HepG2 (cell line): ENCODE measurements around the gene ZBTB7A. TPM values are rescaled to one million over a fixed set of nuclear protein-coding genes. Genes with fewer than 3 reads are reported as not detected.

Experiments
- ATAC-seq: fragments of 200-7000 bp; cut with Tn5 transposase; 3 replicates; pipeline ENCODE4 v1.9.1; 2020; ENCODE audit warnings: mild to moderate bottlenecking, moderate library complexity
- BruUV-seq: library from RNA; stranded (reverse); fragments of 400-500 nt; replicated peaks from 2 replicates; lab custom pipeline; 2021; lab: Mats Ljungman, UMichigan
- CTCF ChIA-PET: fragments of 300-600 bp; formaldehyde crosslinking; extraction: SDS; loops from one replicate; lab custom pipeline; 2021; ENCODE audit warnings: low total read pairs, inconsistent platforms, low intra/inter-chr PET ratio; lab: Yijun Ruan, JAX
- POLR2A ChIA-PET: fragments of 350-600 bp; sonication (Branson Sonifier 250); formaldehyde crosslinking; loops from one replicate; lab custom pipeline; 2020; ENCODE audit warnings: antibody characterized with exemption, inconsistent platforms; lab: Yijun Ruan, JAX
- DNase-seq: peaks from one replicate; pipeline ENCODE4 v3.0.0-alpha.2; 2015; ENCODE audit warnings: low spot score
- FAIRE-seq: peaks from 3 replicates; lab custom pipeline; 2011; peaks lifted over from hg19 to GRCh38; lab: Jason Lieb, UNC
- H2AFZ ChIP-seq: one replicate; pipeline ENCODE4 v1.6.1; 2011; ENCODE audit warnings: low read length, inconsistent platforms
- H3K27ac ChIP-seq: fragments of 300-600 bp; 3 replicates; pipeline ENCODE4 v1.8.0; 2011; ENCODE audit warnings: mixed run types, mild to moderate bottlenecking, mixed read lengths, low read length, inconsistent platforms; ENCODE audit not compliant: insufficient read depth; ENCODE audit errors: extremely low read length
- H3K27me3 ChIP-seq, 2 experiments: fragments of 200-600 bp in 1 of 2; 2 replicates in 1 of 2; 3 replicates in 1 of 2; pipeline versions ENCODE4 v1.6.0 to v1.8.0; 2011; ENCODE audit warnings: low read length in 2 of 2, mild to moderate bottlenecking in 2 of 2, moderate library complexity in 2 of 2, inconsistent platforms in 1 of 2; ENCODE audit not compliant: insufficient read depth in 2 of 2, control insufficient read depth in 1 of 2
- H3K36me3 ChIP-seq, 2 experiments: fragments of 200-600 bp in 1 of 2; replicated peaks in 1 of 2; 2 replicates in 1 of 2; 3 replicates in 1 of 2; pipeline versions ENCODE4 v1.5.1 to v1.8.0; 2011; ENCODE audit warnings: low read length in 2 of 2, inconsistent platforms in 1 of 2; ENCODE audit not compliant: insufficient read depth in 2 of 2, control insufficient read depth in 1 of 2
- H3K4me1 ChIP-seq: 2 replicates; pipeline ENCODE4 v1.5.1; 2012; ENCODE audit warnings: low read length, inconsistent platforms; ENCODE audit not compliant: insufficient read depth
- H3K4me2 ChIP-seq: 2 replicates; pipeline ENCODE4 v1.6.0; 2011; ENCODE audit warnings: low read depth, low read length, inconsistent platforms
- H3K4me3 ChIP-seq, 3 experiments: fragments of 200-600 bp in 1 of 3; sonication (generic), shearing (Covaris generic) in 1 of 3; replicated peaks in 1 of 3; 2 replicates each; pipeline ENCODE4 v1.5.1; 2011 to 2016; ENCODE audit warnings: low read length in 3 of 3, inconsistent platforms in 2 of 3, low read depth in 2 of 3, mild to moderate bottlenecking in 2 of 3, control low read depth in 1 of 3, mixed read lengths in 1 of 3; ENCODE audit not compliant: insufficient read depth in 1 of 3
- H3K79me2 ChIP-seq: one replicate; pipeline ENCODE4 v1.6.1; 2011; ENCODE audit warnings: low read length, inconsistent platforms; ENCODE audit not compliant: insufficient read depth
- H3K9ac ChIP-seq: 2 replicates; pipeline ENCODE4 v1.6.0; 2011; ENCODE audit warnings: mild to moderate bottlenecking, low read depth, low read length, inconsistent platforms; ENCODE audit not compliant: insufficient read depth
- H3K9me3 ChIP-seq: 2 replicates; pipeline ENCODE4 v1.5.1; 2012; ENCODE audit warnings: mild to moderate bottlenecking, low read length
- H4K20me1 ChIP-seq: 2 replicates; pipeline ENCODE4 v1.6.0; 2011; ENCODE audit warnings: inconsistent platforms, mild to moderate bottlenecking, low read length, moderate library complexity; ENCODE audit not compliant: insufficient read depth
- FOSL2 ChIP-seq: sonication (generic); formaldehyde crosslinking; IDR thresholded peaks from 2 replicates; pipeline ENCODE4 v1.4.0; 2020; ENCODE audit warnings: missing genetic modification reagents
- FOXJ3 ChIP-seq: sonication (generic); formaldehyde crosslinking; IDR thresholded peaks from 2 replicates; pipeline ENCODE4 v1.4.0; 2020; ENCODE audit warnings: missing genetic modification reagents, mild to moderate bottlenecking, borderline replicate concordance
- FOXP1 ChIP-seq, 2 experiments: fragments of 450-650 bp in 1 of 2; IDR thresholded peaks; 2 replicates each; pipeline ENCODE4 v1.6.1; 2017 to 2018; ENCODE audit warnings: antibody characterized with exemption in 1 of 2
- GABPB1 ChIP-seq: IDR thresholded peaks from 2 replicates; pipeline ENCODE4 v1.6.1; 2016; ENCODE audit warnings: mild to moderate bottlenecking, missing genetic modification reagents, moderate library complexity, missing compliant biosample characterization
- IKZF1 ChIP-seq: fragments of 450-650 bp; IDR thresholded peaks from 2 replicates; pipeline ENCODE4 v1.7.1; 2016
- ZFYVE20 ChIP-seq: sonication (generic); formaldehyde crosslinking; IDR thresholded peaks from 2 replicates; pipeline ENCODE4 v1.8.0; 2023; ENCODE audit warnings: low read depth, mild to moderate bottlenecking, moderate library complexity, missing genetic modification reagents, borderline replicate concordance
- ZNF160 ChIP-seq: sonication (generic); formaldehyde crosslinking; IDR thresholded peaks from 2 replicates; pipeline ENCODE4 v1.8.0; 2022; ENCODE audit warnings: mild to moderate bottlenecking, inconsistent platforms, missing genetic modification reagents
- ZNF24 ChIP-seq: fragments of 450-650 bp; IDR thresholded peaks from 2 replicates; pipeline ENCODE4 v1.6.1; 2017; ENCODE audit warnings: antibody characterized with exemption, mild to moderate bottlenecking
- ZNF280B ChIP-seq: sonication (generic); formaldehyde crosslinking; IDR thresholded peaks from 2 replicates; pipeline ENCODE4 v1.5.0; 2020; ENCODE audit warnings: missing genetic modification reagents, mild to moderate bottlenecking, borderline replicate concordance
- ZNF557 ChIP-seq: sonication (generic); formaldehyde crosslinking; IDR thresholded peaks from 2 replicates; pipeline ENCODE4 v1.4.0; 2020; ENCODE audit warnings: missing genetic modification reagents
- ZNF614 ChIP-seq: IDR thresholded peaks from 2 replicates; pipeline ENCODE4 v1.6.1; 2018; ENCODE audit warnings: missing biosample characterization, missing genetic modification reagents, inconsistent platforms, borderline replicate concordance
- ZNF672 ChIP-seq: sonication (generic); formaldehyde crosslinking; IDR thresholded peaks from 2 replicates; pipeline ENCODE4 v1.8.1; 2022; ENCODE audit warnings: missing genetic modification reagents
- ZNF674 ChIP-seq: sonication (generic); formaldehyde crosslinking; IDR thresholded peaks from 2 replicates; pipeline ENCODE4 v1.5.0; 2020; ENCODE audit warnings: low read depth, mild to moderate bottlenecking, missing genetic modification reagents
- ZNF724P ChIP-seq: sonication (generic); formaldehyde crosslinking; IDR thresholded peaks from 2 replicates; pipeline ENCODE4 v1.8.0; 2022; ENCODE audit warnings: missing genetic modification reagents, borderline replicate concordance
- ZNF816 ChIP-seq: sonication (generic); formaldehyde crosslinking; IDR thresholded peaks from 2 replicates; pipeline ENCODE4 v1.8.0; 2022; ENCODE audit warnings: missing genetic modification reagents, mild to moderate bottlenecking, borderline replicate concordance
- WGBS: methylation state at CpG from one replicate; pipeline ENCODE4 v1.1.6; 2017; ENCODE audit warnings: low lambda C conversion rate; 5-methylcytosine and 5-hydroxymethylcytosine counted together
- in situ Hi-C: cut with HindIII; loops from 2 replicates; pipeline ENCODE4 v1.10.0; 2017; ENCODE audit warnings: low pct_unique_long_range_greater_than_20kb; ENCODE audit not compliant: extremely low pct_ligation_motif_present
- intact Hi-C: fragments of 100-400 bp; cut with micrococcal nuclease; formaldehyde crosslinking; loops from one replicate; pipeline ENCODE4 v1.10.0; 2022; ENCODE audit not compliant: unreplicated experiment
- polyA plus RNA-seq, 8 experiments: library from polyadenylated mRNA; depleted of rRNA in 3 of 8; stranded (reverse) in 7 of 8; unstranded in 1 of 8; fragments of >200 nt; fragmentation: Illumina TruSeq in 4 of 8; extraction: Trizol in 4 of 8; gene quantifications; 2 replicates each; pipeline versions ENCODE4 v1.2.1 to v1.2.3, GENCODE V29; 2011 to 2016; ENCODE audit warnings: low read depth in 4 of 8, missing spikeins in 1 of 8, mixed read lengths in 1 of 8; ENCODE audit not compliant: insufficient read depth in 1 of 8
- total RNA-seq, 5 experiments: library from RNA; depleted of rRNA; stranded (reverse); fragments of >200 nt; fragmentation: Illumina TruSeq; extraction: Trizol; gene quantifications; 2 replicates each; pipeline ENCODE4 v1.2.3, GENCODE V29; 2016; ENCODE audit warnings: low read depth in 1 of 5
- TF ChIP-seq, protein P1 (sequence below): sonication (generic); formaldehyde crosslinking; IDR thresholded peaks from 2 replicates; pipeline ENCODE4 v1.4.0; 2020; ENCODE audit warnings: missing genetic modification reagents
- TF ChIP-seq, protein P2 (sequence below): IDR thresholded peaks from 2 replicates; pipeline ENCODE4 v1.6.1; 2016

ZBTB7A gene
- total and polyA plus RNA-seq, 2 of the 13 experiments (the other 11 are each of a cell fraction or from before 2014, with no cell fraction given) = 3.6 to 4.0 TPM

DNA sequence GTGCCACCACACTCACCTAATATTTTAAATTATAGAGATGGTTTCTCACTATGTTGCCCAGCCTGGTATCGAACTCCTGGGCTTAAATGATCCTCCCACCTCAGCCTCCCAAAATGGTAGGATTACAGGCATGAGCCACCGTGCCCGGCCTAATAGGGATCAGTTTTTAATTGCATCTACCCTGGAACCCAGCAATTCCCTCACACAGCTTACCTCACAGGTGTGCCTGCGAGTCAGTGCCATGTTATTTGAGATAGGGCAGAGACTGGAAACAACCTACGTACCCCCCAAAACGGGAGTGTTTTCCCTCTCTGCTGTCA lies 42.9 kb upstream of the ZBTB7A start:
- no TSS peak for BruUV-seq
- TF ChIP-seq ZNF724P (CRISPR knock-in tag) (no peak), ZNF614 (CRISPR knock-in tag) (no peak), ZNF160 (CRISPR knock-in tag) (no peak), ZNF557 (CRISPR knock-in tag) (no peak), FOXP1 (IDR thresholded peaks at IDR 0.05) (no peak), FOXP1 (CRISPR knock-in tag; IDR thresholded peaks at IDR 0.05) (no peak), ZNF674 (no peak), ZFYVE20 (CRISPR knock-in tag) (no peak), ZNF672 (no peak), GABPB1 (CRISPR knock-in tag) (no peak), FOSL2 (no peak), FOXJ3 (CRISPR knock-in tag) (no peak), ZNF280B (no peak), ZNF24 (no peak), ZNF816 (CRISPR knock-in tag) (no peak), IKZF1 (no peak)
- TF ChIP-seq, protein P1, sequence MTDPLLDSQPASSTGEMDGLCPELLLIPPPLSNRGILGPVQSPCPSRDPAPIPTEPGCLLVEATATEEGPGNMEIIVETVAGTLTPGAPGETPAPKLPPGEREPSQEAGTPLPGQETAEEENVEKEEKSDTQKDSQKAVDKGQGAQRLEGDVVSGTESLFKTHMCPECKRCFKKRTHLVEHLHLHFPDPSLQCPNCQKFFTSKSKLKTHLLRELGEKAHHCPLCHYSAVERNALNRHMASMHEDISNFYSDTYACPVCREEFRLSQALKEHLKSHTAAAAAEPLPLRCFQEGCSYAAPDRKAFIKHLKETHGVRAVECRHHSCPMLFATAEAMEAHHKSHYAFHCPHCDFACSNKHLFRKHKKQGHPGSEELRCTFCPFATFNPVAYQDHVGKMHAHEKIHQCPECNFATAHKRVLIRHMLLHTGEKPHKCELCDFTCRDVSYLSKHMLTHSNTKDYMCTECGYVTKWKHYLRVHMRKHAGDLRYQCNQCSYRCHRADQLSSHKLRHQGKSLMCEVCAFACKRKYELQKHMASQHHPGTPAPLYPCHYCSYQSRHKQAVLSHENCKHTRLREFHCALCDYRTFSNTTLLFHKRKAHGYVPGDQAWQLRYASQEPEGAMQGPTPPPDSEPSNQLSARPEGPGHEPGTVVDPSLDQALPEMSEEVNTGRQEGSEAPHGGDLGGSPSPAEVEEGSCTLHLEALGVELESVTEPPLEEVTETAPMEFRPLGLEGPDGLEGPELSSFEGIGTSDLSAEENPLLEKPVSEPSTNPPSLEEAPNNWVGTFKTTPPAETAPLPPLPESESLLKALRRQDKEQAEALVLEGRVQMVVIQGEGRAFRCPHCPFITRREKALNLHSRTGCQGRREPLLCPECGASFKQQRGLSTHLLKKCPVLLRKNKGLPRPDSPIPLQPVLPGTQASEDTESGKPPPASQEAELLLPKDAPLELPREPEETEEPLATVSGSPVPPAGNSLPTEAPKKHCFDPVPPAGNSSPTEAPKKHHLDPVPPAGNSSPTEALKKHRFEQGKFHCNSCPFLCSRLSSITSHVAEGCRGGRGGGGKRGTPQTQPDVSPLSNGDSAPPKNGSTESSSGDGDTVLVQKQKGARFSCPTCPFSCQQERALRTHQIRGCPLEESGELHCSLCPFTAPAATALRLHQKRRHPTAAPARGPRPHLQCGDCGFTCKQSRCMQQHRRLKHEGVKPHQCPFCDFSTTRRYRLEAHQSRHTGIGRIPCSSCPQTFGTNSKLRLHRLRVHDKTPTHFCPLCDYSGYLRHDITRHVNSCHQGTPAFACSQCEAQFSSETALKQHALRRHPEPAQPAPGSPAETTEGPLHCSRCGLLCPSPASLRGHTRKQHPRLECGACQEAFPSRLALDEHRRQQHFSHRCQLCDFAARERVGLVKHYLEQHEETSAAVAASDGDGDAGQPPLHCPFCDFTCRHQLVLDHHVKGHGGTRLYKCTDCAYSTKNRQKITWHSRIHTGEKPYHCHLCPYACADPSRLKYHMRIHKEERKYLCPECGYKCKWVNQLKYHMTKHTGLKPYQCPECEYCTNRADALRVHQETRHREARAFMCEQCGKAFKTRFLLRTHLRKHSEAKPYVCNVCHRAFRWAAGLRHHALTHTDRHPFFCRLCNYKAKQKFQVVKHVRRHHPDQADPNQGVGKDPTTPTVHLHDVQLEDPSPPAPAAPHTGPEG (CRISPR knock-in tag) = no peak
- TF ChIP-seq, protein P2, sequence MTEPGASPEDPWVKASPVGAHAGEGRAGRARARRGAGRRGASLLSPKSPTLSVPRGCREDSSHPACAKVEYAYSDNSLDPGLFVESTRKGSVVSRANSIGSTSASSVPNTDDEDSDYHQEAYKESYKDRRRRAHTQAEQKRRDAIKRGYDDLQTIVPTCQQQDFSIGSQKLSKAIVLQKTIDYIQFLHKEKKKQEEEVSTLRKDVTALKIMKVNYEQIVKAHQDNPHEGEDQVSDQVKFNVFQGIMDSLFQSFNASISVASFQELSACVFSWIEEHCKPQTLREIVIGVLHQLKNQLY (CRISPR knock-in tag) = no peak
- FAIRE-seq = no peak
- H3K4me2 ChIP-seq = no peak overlapping the region
- H3K9ac ChIP-seq = no peak overlapping the region
- CTCF ChIA-PET = no interaction called here
- intact Hi-C loops = no loop called here
- no peak overlapping the region for H2AFZ ChIP-seq
- H3K9me3 ChIP-seq = no peaks in the 10 kb centered on the region
- H3K79me2 ChIP-seq = no peaks in the 10 kb centered on the region
- no peaks in the 10 kb centered on the region for H4K20me1 ChIP-seq
- peaks cover 14 to 67% of the 10 kb centered on the region in 2 experiments; a peak in 4 of 5 replicates for H3K36me3 ChIP-seq
- POLR2A ChIA-PET = no interaction called here
- H3K4me1 ChIP-seq = no peaks in the 10 kb centered on the region
- 97% methylated on average over 6 of the region's 6 CpGs for WGBS
- H3K4me3 ChIP-seq = no peak overlapping the region
- in situ Hi-C loops = no loop called here
- DNase-seq = no peak
- ATAC-seq = no peak
- no peak overlapping the region for H3K27ac ChIP-seq
- no peaks in the 10 kb centered on the region for H3K27me3 ChIP-seq
